Measurements from ENCODE around the gene VMA21. TPM values are rescaled to one million over a fixed set of nuclear protein-coding genes. Genes with fewer than 3 reads are reported as not detected.

VMA21 gene
- polyA plus RNA-seq, 1 experiment = 27.1 TPM

- ChIA-PET CTCF (no interaction called here), POLR2A (no interaction called here)
- Histone ChIP-seq H3K4me3 (ENCODE audit: low read depth, low read length) (no peak overlapping the region), H3K9me3 (ENCODE audit: control insufficient read depth, insufficient read depth, low read length) (no peaks in the 10 kb centered on the region), H3K27me3 (ENCODE audit: control insufficient read depth, insufficient read depth, low read length) (no peaks in the 10 kb centered on the region), H3K27ac (ENCODE audit: low read depth, low read length) (no peak overlapping the region)
- no peak for DNase-seq (ENCODE audit: low read depth, low spot score)
- TF ChIP-seq CTCF (IDR thresholded peaks at IDR 0.05; ENCODE audit: low read depth, low read length) = no peak
Measured at GRCh38 chrX:151402719-151403390, 5.8 kb downstream of the VMA21 start.

- Histone ChIP-seq H3K27ac (ENCODE audit: low read depth, low read length) (no peak overlapping the region), H3K9me3 (ENCODE audit: control insufficient read depth, insufficient read depth, low read length) (no peaks in the 10 kb centered on the region), H3K4me3 (ENCODE audit: low read depth, low read length) (no peak overlapping the region), H3K27me3 (ENCODE audit: control insufficient read depth, insufficient read depth, low read length) (no peaks in the 10 kb centered on the region)
- TF ChIP-seq CTCF (IDR thresholded peaks at IDR 0.05; ENCODE audit: low read depth, low read length) = no peak
- ChIA-PET POLR2A (no interaction called here), CTCF (no interaction called here)
- no peak for DNase-seq (ENCODE audit: low read depth, low spot score)
Measured at GRCh38 chrX:151416579-151416978, 19.6 kb downstream of the VMA21 start.

- CTCF ChIA-PET = no interaction called here
Measured at GRCh38 chrX:151419782-151420181, 22.8 kb downstream of the VMA21 start.

GRCh38 chrX:151424505-151424904 is 27.5 kb downstream of the VMA21 start:
- no peak for DNase-seq (ENCODE audit: low read depth, low spot score)
- POLR2A ChIA-PET = no interaction called here
- CTCF ChIA-PET = no interaction called here

More at GRCh38 chrX:151419782-151420181, 22.8 kb downstream of the VMA21 start:
- no peak for TF ChIP-seq CTCF (IDR thresholded peaks at IDR 0.05; ENCODE audit: low read depth, low read length)
- POLR2A ChIA-PET = no interaction called here
- Histone ChIP-seq H3K4me3 (ENCODE audit: low read depth, low read length) (no peak overlapping the region), H3K27me3 (ENCODE audit: control insufficient read depth, insufficient read depth, low read length) (no peaks in the 10 kb centered on the region), H3K27ac (ENCODE audit: low read depth, low read length) (no peak overlapping the region), H3K9me3 (ENCODE audit: control insufficient read depth, insufficient read depth, low read length) (no peaks in the 10 kb centered on the region)
- no peak for DNase-seq (ENCODE audit: low read depth, low spot score)

GRCh38 chrX:151448509-151448908 is 51.5 kb downstream of the VMA21 start:
- DNase-seq (ENCODE audit: low read depth, low spot score) = no peak
- Histone ChIP-seq H3K27me3 (ENCODE audit: control insufficient read depth, insufficient read depth, low read length) (no peaks in the 10 kb centered on the region), H3K9me3 (ENCODE audit: control insufficient read depth, insufficient read depth, low read length) (no peaks in the 10 kb centered on the region), H3K4me3 (ENCODE audit: low read depth, low read length) (no peak overlapping the region), H3K27ac (ENCODE audit: low read depth, low read length) (no peak overlapping the region)
- CTCF ChIA-PET = no interaction called here
- POLR2A ChIA-PET = no interaction called here
- TF ChIP-seq CTCF (IDR thresholded peaks at IDR 0.05; ENCODE audit: low read depth, low read length) = no peak

More at GRCh38 chrX:151424505-151424904, 27.5 kb downstream of the VMA21 start:
- no peak overlapping the region for H3K4me3 ChIP-seq (ENCODE audit: low read depth, low read length)
- no peak for TF ChIP-seq CTCF (IDR thresholded peaks at IDR 0.05; ENCODE audit: low read depth, low read length)
- no peaks in the 10 kb centered on the region for H3K27me3 ChIP-seq (ENCODE audit: control insufficient read depth, insufficient read depth, low read length)
- no peaks in the 10 kb centered on the region for H3K9me3 ChIP-seq (ENCODE audit: control insufficient read depth, insufficient read depth, low read length)
- no peak overlapping the region for H3K27ac ChIP-seq (ENCODE audit: low read depth, low read length)

All from AG04450 (cell line).